ENCODE measurements around the gene SETD3.
"Not testable (repeated sequence)": the region's sequence is repeated elsewhere in the genome, so short reads cannot be mapped to it uniquely, and the experiment has no call there.

The SETD3 gene

DNA sequence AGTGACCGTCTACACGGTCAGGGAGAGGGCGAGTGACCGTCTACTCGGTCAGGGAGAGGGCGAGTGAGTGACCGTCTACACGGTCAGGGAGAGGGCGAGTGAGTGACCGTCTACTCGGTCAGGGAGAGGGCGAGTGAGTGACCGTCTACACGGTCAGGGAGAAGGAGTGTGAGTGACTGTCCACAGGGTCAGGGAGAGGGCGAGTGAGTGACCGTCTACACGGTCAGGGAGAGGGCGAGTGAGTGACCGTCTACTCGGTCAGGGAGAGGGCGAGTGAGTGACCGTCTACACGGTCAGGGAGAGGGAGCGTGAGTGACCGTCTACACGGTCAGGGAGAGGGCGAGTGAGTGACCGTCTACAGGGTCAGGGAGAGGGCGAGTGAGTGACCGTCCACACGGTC, 132.4 kb downstream of the SETD3 start:
- in situ Hi-C loops (cut with MboI; ENCODE audit: low sequenced_read_pairs) = not testable (repeated sequence)

Measured in HL-60/S4 treated with phorbol 12-myristate 13-acetate at 8.2 ng/mL for 4 days and 3 days (cell line).